ENCODE measurements around the gene NUDT6.
"Not testable (repeated sequence)": the region's sequence is repeated elsewhere in the genome, so short reads cannot be mapped to it uniquely, and the experiment has no call there.

The NUDT6 gene

DNA sequence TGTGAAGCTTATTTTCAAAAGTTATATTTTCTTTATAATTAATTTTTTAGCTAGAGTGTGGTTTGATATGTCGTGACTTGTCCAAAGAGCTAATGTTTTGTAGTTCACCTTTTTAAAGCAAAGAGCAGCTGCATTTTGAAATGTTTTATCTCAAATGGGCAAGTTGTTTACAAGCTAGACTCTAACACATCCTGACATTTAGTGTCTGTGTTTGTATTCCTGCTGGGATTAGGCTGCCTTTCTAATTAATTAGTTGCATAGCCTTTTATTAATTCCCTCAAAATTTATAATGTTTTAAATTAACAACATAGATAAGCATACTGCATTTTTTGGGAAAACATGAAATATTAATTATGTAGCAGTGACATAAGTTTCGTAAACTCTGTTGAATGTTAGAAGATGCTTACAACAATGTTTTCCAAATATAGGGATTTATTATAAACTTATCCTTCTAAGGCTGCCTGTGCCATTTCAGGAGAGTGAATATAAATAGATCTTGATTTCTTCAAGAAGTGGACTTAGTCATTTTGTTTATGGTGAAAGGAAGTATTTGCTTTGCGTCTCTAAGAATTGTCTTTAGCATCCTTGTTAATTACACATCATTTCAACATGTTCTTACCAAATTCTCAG, 37.7 kb upstream of the NUDT6 start:
- TF ChIP-seq, protein P1, sequence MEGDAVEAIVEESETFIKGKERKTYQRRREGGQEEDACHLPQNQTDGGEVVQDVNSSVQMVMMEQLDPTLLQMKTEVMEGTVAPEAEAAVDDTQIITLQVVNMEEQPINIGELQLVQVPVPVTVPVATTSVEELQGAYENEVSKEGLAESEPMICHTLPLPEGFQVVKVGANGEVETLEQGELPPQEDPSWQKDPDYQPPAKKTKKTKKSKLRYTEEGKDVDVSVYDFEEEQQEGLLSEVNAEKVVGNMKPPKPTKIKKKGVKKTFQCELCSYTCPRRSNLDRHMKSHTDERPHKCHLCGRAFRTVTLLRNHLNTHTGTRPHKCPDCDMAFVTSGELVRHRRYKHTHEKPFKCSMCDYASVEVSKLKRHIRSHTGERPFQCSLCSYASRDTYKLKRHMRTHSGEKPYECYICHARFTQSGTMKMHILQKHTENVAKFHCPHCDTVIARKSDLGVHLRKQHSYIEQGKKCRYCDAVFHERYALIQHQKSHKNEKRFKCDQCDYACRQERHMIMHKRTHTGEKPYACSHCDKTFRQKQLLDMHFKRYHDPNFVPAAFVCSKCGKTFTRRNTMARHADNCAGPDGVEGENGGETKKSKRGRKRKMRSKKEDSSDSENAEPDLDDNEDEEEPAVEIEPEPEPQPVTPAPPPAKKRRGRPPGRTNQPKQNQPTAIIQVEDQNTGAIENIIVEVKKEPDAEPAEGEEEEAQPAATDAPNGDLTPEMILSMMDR (IDR thresholded peaks at IDR 0.05; ENCODE audit: control insufficient read depth, extremely low read depth, insufficient read depth): no peak
- no peak for DNase-seq (ENCODE audit: low read depth)
- H3K4me3 ChIP-seq (ENCODE audit: low read depth, low read length): no peak overlapping the region

DNA sequence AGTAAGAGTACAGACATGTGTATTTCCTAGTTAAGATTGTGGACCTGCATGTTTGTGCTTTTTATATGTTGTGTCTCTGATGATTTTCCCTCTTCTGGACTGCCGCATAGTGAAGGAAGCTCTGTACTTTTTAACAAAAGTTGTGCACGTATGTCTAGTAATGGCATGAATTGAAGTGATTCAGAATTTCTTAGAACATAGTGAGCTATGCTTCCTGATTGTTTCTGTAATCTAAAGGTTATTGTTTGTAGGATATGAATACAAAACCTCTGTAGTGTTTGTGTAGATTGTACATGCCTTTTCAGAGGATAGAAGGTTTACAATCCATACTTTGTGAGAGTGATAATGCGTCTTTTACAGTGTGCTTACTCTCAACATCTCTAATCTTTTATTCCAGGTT, 37.0 kb upstream of the NUDT6 start:
- TF ChIP-seq, protein P1 (IDR thresholded peaks at IDR 0.05; ENCODE audit: control insufficient read depth, extremely low read depth, insufficient read depth): no peak
- H3K4me3 ChIP-seq (ENCODE audit: low read depth, low read length): no peak overlapping the region
- no peak for DNase-seq (ENCODE audit: low read depth)

DNA sequence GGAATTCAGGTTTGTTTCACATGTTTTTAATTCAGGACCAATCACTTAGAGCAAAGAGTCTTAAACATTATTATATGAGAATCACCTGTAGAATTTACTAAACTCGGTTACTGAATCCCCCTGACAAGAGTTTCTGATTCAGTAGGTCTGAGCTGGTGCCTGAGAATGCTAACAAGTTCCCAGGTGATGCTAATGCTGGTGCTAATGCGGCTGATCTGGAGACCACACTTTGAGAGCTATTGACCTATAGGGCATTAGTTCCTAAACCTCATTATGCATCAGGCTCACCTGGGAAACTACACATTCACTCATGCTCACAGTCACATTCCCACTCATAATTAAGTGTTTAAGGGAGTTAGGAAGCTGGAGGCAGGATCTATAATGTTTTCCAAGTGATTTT, 36.1 kb upstream of the NUDT6 start:
- no peak overlapping the region for H3K4me3 ChIP-seq (ENCODE audit: low read depth, low read length)
- no peak for DNase-seq (ENCODE audit: low read depth)
- TF ChIP-seq, protein P1 (IDR thresholded peaks at IDR 0.05; ENCODE audit: control insufficient read depth, extremely low read depth, insufficient read depth): no peak

DNA sequence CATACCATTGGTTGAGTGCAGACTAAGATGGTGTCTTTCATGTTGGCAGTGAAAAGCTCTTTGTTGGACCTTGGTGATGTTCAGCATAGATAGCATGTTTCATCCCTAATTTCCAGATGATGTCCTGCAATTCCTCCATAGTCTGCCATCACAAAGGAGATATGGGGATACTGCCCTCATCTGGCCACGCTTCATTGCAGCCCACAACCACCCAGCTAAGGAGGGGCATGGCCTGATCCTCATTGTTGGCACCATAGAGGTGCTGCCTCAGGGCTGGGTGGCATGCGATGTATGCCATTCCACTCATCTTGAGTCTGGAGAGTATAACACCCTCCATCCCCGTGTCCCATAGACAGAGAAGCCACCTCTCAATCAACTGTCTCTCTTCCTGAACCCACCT, 31.5 kb upstream of the NUDT6 start:
- no peak for DNase-seq (ENCODE audit: low read depth)
- TF ChIP-seq, protein P1 (IDR thresholded peaks at IDR 0.05; ENCODE audit: control insufficient read depth, extremely low read depth, insufficient read depth): no peak
- no peak overlapping the region for H3K4me3 ChIP-seq (ENCODE audit: low read depth, low read length)

DNA sequence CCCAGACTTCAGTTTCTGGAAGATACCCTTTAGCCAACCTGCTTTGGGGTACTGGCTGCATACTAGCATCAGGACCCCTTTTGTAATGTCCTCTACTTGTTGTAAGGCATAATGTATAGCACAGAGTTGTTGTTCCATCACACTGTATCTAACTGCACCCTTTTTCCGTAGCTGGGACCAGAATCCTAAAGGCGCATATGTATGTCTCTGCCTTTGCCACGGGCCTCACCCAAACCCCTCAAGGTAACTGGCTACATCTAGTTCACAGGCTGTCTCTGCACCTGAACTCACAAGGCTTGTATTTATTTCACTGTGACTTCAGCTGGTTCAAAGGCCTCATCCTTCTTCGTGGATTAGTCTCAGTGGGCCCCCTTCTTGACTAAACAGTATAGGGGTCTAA, 29.6 kb upstream of the NUDT6 start:
- DNase-seq (ENCODE audit: low read depth): no peak
- H3K4me3 ChIP-seq (ENCODE audit: low read depth, low read length): no peak overlapping the region
- TF ChIP-seq, protein P1 (IDR thresholded peaks at IDR 0.05; ENCODE audit: control insufficient read depth, extremely low read depth, insufficient read depth): no peak

DNA sequence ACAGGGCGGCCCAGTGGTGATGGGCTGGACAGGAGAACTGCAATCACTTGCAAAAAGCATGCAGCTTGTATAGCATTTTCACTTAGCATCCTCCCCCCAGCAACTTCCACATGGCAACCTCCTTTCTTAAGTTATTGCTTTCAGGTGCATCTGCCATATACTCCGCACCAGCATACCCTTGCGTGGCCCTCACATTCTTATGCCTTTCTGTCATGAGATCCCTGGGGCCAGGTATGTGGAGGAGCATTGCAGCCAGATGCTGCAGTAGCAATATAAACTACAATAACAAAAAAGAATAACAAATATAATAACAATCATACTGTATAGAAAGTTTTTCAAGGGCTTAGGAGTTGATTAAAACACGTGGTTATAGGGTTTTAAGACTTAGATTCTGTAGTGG, 26.3 kb upstream of the NUDT6 start:
- H3K4me3 ChIP-seq (ENCODE audit: low read depth, low read length): no peak overlapping the region
- no peak for DNase-seq (ENCODE audit: low read depth)
- TF ChIP-seq, protein P1 (IDR thresholded peaks at IDR 0.05; ENCODE audit: control insufficient read depth, extremely low read depth, insufficient read depth): no peak

DNA sequence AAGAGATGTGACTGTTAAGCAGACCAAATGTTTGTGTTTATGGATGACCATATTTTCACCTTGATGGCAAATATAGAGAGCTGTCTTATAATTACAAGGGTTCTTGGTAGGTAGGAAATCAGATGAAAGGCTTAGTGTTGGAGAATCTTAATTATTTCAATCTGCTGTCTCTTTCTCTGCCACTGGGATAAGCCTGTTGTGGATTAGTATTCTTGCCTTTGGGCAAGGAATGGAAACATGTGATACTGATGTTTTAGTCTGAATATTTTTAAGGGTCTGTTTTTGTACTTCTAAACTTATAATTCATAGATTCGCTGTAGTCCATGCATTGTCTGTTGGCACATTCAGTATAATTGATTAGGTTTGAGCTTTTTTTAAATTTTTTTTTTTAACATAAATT, 23.7 kb upstream of the NUDT6 start:
- no peak overlapping the region for H3K4me3 ChIP-seq (ENCODE audit: low read depth, low read length)
- TF ChIP-seq, protein P1 (IDR thresholded peaks at IDR 0.05; ENCODE audit: control insufficient read depth, extremely low read depth, insufficient read depth): no peak
- no peak for DNase-seq (ENCODE audit: low read depth)

DNA sequence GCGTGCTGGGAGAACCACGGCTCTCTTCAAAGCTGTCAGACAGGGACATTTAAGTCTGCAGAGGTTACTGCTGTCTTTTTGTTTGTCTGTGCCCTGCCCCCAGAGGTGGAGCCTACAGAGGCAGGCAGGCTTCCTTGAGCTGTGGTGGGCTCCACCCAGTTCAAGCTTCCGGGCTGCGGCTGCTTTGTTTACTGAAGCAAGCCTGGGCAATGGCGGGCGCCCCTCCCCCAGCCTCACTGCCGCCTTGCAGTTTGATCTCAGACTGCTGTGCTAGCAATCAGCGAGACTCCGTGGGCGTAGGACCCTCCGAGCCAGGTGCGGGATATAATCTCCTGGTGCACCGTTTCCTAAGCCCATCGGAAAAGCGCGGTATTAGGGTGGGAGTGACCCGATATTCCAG, 22.7 kb upstream of the NUDT6 start:
- not testable (repeated sequence) for H3K4me3 ChIP-seq (ENCODE audit: low read depth, low read length); DNase-seq (ENCODE audit: low read depth)
